Measurements from ENCODE around the gene FRMD4A. TPM values are rescaled to one million over a fixed set of nuclear protein-coding genes. Genes with fewer than 3 reads are reported as not detected.
"Not testable (repeated sequence)": the region's sequence is repeated elsewhere in the genome, so short reads cannot be mapped to it uniquely, and the experiment has no call there.

The FRMD4A gene
- total and polyA plus RNA-seq, 10 of the 15 experiments (the other 5 are each of a cell fraction or from before 2014, with no cell fraction given) = 17.8 to 75.2 (median 39.1) TPM

GRCh38 chr10:13865220-13865619 lies 465.5 kb downstream of the FRMD4A start:
- POLR2A ChIA-PET; in situ Hi-C loops (cut with MboI); H3K4me1 ChIP-seq (ENCODE audit: control insufficient read depth, insufficient read depth, low read length); H3K9ac ChIP-seq (ENCODE audit: control insufficient read depth, insufficient read depth, low read length); H3K36me3 ChIP-seq (ENCODE audit: control insufficient read depth in 2 of 2, insufficient read depth in 2 of 2, low read length in 1 of 2); FAIRE-seq; H3K4me2 ChIP-seq (ENCODE audit: control insufficient read depth, insufficient read depth); H3K9me3 ChIP-seq (replicated peaks; ENCODE audit: control insufficient read depth, insufficient read depth, low read length); H4K20me1 ChIP-seq (ENCODE audit: control insufficient read depth, insufficient read depth); H3K27me3 ChIP-seq (replicated peaks in 1 of 2; ENCODE audit: control insufficient read depth in 2 of 2, insufficient read depth in 2 of 2, low read length in 1 of 2); H3K4me3 ChIP-seq; H3K79me2 ChIP-seq (ENCODE audit: control insufficient read depth, insufficient read depth, low read length); BruUV-seq (replicated peaks); DNase-seq (ENCODE audit: low read depth, low spot score); RAD21 ChIA-PET (ENCODE audit: unreplicated experiment); ATAC-seq; H2AFZ ChIP-seq (ENCODE audit: control insufficient read depth, low read depth, low read length); H3K27ac ChIP-seq (ENCODE audit: control insufficient read depth, insufficient read depth); intact Hi-C loops (cut with micrococcal nuclease; ENCODE audit: unreplicated experiment): not testable (repeated sequence)
- CTCF ChIA-PET = interaction anchor here (0.9 kb wide), 2 partner anchors 45 to 237 kb away, joined by 3 read pairs; no protein-coding TSS in a partner anchor
- 60% methylated on average over 4 of the region's 4 CpGs for WGBS (ENCODE audit: insufficient coverage, insufficient replicate concordance, low lambda C conversion rate, missing lambda C conversion rate)
- SMC1A ChIA-PET (ENCODE audit: uncharacterized antibody, unreplicated experiment) = interaction anchor here (1.0 kb wide), 1 partner anchor 97 kb away, joined by 4 read pairs; no protein-coding TSS in a partner anchor

GRCh38 chr10:13862546-13863233 lies 468.0 kb downstream of the FRMD4A start:
- no peaks in the 10 kb centered on the region for H3K4me1 ChIP-seq (ENCODE audit: control insufficient read depth, insufficient read depth, low read length)
- FAIRE-seq (no peak), ATAC-seq (no peak), DNase-seq (ENCODE audit: low read depth, low spot score) (no peak)
- H3K4me2 ChIP-seq (ENCODE audit: control insufficient read depth, insufficient read depth) = no peak overlapping the region
- in situ Hi-C loops (cut with MboI) (no loop called here), intact Hi-C loops (cut with micrococcal nuclease; ENCODE audit: unreplicated experiment) (no loop called here)
- H3K36me3 ChIP-seq (ENCODE audit: control insufficient read depth in 2 of 2, insufficient read depth in 2 of 2, low read length in 1 of 2) = no peaks in the 10 kb centered on the region
- POLR2A ChIA-PET = interaction anchor here (0.5 to 1.0 kb wide), 5 partner anchors 13 to 92 kb away, joined by 3 to 7 read pairs (median 3); no protein-coding TSS in a partner anchor
- H3K4me3 ChIP-seq = no peak overlapping the region
- no TSS peak for BruUV-seq (replicated peaks)
- H3K9me3 ChIP-seq (replicated peaks; ENCODE audit: control insufficient read depth, insufficient read depth, low read length) = no peaks in the 10 kb centered on the region
- no peak overlapping the region for H3K27ac ChIP-seq (ENCODE audit: control insufficient read depth, insufficient read depth)
- WGBS (ENCODE audit: insufficient coverage, insufficient replicate concordance, low lambda C conversion rate, missing lambda C conversion rate) = 33% methylated on average over 3 of the region's 3 CpGs
- no peak overlapping the region for H3K9ac ChIP-seq (ENCODE audit: control insufficient read depth, insufficient read depth, low read length)
- H3K79me2 ChIP-seq (ENCODE audit: control insufficient read depth, insufficient read depth, low read length) = no peaks in the 10 kb centered on the region
- SMC1A ChIA-PET (ENCODE audit: uncharacterized antibody, unreplicated experiment) = interaction anchor here (1.1 to 1.7 kb wide), 2 partner anchors 75 to 178 kb away, joined by 4 to 5 read pairs; no protein-coding TSS in a partner anchor
- H3K27me3 ChIP-seq (replicated peaks in 1 of 2; ENCODE audit: control insufficient read depth in 2 of 2, insufficient read depth in 2 of 2, low read length in 1 of 2) = no peaks in the 10 kb centered on the region; a peak in 1 of 4 replicates
- RAD21 ChIA-PET (ENCODE audit: unreplicated experiment) = interaction anchor here (0.7 kb wide), 1 partner anchor 80 kb away, joined by 3 read pairs; no protein-coding TSS in a partner anchor
- no peak overlapping the region for H2AFZ ChIP-seq (ENCODE audit: control insufficient read depth, low read depth, low read length)
- CTCF ChIA-PET = interaction anchor here (0.7 kb wide), 1 partner anchor 1347 kb away, joined by 3 read pairs; no protein-coding TSS in a partner anchor
- H4K20me1 ChIP-seq (ENCODE audit: control insufficient read depth, insufficient read depth) = no peaks in the 10 kb centered on the region
- no peak for TF ChIP-seq ZBED1 (IDR thresholded peaks at IDR 0.05; ENCODE audit: borderline replicate concordance)
- TF ChIP-seq ZBTB11 (CRISPR knock-in tag; IDR thresholded peaks at IDR 0.05) = no peak
- no peak for TF ChIP-seq BCL3 (IDR thresholded peaks at IDR 0.05; ENCODE audit: borderline replicate concordance, insufficient read depth, low read depth, low read length, poor library complexity, severe bottlenecking)
- TF ChIP-seq FOXK2 (IDR thresholded peaks at IDR 0.05) = no peak
- no peak for TF ChIP-seq TBL1XR1 (IDR thresholded peaks at IDR 0.05; ENCODE audit: low read depth, low read length)
- TF ChIP-seq CEBPZ (IDR thresholded peaks at IDR 0.05; ENCODE audit: low read depth, low read length) = no peak
- TF ChIP-seq CBFB (IDR thresholded peaks at IDR 0.05; ENCODE audit: low read depth) = no peak

Measured in GM12878 (cell line).